PC-9 (cell line): ENCODE results near the gene RIMS4.

Experiments used
- CTCF ChIP-seq: fragments of 200-600 bp; sonication (generic); conservative IDR thresholded peaks from 2 replicates; pipeline ENCODE4 v1.6.1; 2017; ENCODE audit warnings: mixed run types, antibody characterized with exemption, mild to moderate bottlenecking, moderate library complexity
- EZH2 ChIP-seq: fragments of 200-600 bp; sonication (generic); IDR thresholded peaks from 2 replicates; pipeline ENCODE4 v1.8.0; 2017; ENCODE audit warnings: antibody characterized with exemption, low read depth

DNA sequence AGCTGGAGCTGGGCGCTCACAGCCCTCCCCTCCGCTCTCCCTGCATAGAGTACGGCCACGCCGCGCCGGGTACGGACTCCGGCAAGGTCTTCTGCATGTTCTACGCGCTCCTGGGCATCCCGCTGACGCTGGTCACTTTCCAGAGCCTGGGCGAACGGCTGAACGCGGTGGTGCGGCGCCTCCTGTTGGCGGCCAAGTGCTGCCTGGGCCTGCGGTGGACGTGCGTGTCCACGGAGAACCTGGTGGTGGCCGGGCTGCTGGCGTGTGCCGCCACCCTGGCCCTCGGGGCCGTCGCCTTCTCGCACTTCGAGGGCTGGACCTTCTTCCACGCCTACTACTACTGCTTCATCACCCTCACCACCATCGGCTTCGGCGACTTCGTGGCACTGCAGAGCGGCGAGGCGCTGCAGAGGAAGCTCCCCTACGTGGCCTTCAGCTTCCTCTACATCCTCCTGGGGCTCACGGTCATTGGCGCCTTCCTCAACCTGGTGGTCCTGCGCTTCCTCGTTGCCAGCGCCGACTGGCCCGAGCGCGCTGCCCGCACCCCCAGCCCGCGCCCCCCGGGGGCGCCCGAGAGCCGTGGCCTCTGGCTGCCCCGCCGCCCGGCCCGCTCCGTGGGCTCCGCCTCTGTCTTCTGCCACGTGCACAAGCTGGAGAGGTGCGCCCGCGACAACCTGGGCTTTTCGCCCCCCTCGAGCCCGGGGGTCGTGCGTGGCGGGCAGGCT is 60.1 kb downstream of the RIMS4 start:
- TF ChIP-seq CTCF, result no peak
- no peak for TF ChIP-seq EZH2
